Upper lobe of left lung (tissue), 4 donors: ENCODE results near the gene ATP11C.

Experiments
- POLR2A ChIP-seq, 4 donors: fragments of 450-650 bp; IDR thresholded peaks; one replicate each; pipeline ENCODE4 v1.5.1; 2016 to 2017; ENCODE audit warnings: antibody characterized with exemption in 4 of 4, mild to moderate bottlenecking in 2 of 4
- POLR2AphosphoS5 ChIP-seq, 2 donors: sonication (generic); formaldehyde crosslinking; IDR thresholded peaks; one replicate each; pipeline ENCODE4 v1.5.1; 2017; ENCODE audit warnings: antibody characterized with exemption in 2 of 2

DNA sequence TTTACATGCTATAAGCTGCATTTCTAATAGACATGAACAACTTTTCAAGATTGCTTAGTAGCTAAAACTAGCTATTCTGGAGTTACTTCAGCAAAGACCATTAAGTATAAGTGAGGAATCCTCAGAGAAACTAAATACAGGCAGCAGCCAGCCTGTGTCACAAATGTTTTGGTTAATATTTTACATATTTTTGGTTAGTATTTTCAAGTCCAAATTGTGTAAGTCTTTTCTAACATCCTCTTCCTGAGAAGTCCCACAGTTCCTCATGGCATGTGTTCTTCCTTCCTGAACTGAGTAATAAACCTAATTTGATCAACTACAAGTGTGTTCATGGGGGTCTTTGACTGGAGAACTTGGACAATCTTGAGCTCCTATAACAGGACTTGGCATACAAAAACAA lies 182.5 kb downstream of the ATP11C start:
- TF ChIP-seq POLR2A (IDR thresholded peaks at IDR 0.05): no peak
- no peak for TF ChIP-seq POLR2AphosphoS5 (IDR thresholded peaks at IDR 0.05)
